Measurements from ENCODE around the gene SMARCA2.
A peak's percentile ranks its signal among the peaks of the same experiment; 100 is the strongest.

The SMARCA2 gene

GRCh38 chr9:2130941-2131340, 115.8 kb downstream of the SMARCA2 start:
- intact Hi-C loops (cut with DNase I; ENCODE audit: low total_unique reads): loop anchor here (5.0 to 10.0 kb wide), 4 partner anchors 54 to 711 kb away; partner anchors contain the start of gene PUM3
- no peaks in the 10 kb centered on the region for H3K9me3 ChIP-seq
- H3K27me3 ChIP-seq: no peaks in the 10 kb centered on the region
- H3K36me3 ChIP-seq: peaks cover 7 to 12% (median 8%) of the 10 kb centered on the region in 3 donors
- peak overlapping the region; percentile 85 to 87 for H3K27ac ChIP-seq
- H3K4me3 ChIP-seq: no peak overlapping the region
- H3K4me1 ChIP-seq: peaks cover 0 to 65% (median 46%) of the 10 kb centered on the region in 4 donors
- DNase-seq: no peak
- TF ChIP-seq CTCF (IDR thresholded peaks at IDR 0.05): no peak

GRCh38 chr9:2132484-2133082, 117.4 kb downstream of the SMARCA2 start:
- no peak for DNase-seq
- peak; percentile 73 to 79 for TF ChIP-seq CTCF (IDR thresholded peaks at IDR 0.05)
- H3K27me3 ChIP-seq: no peaks in the 10 kb centered on the region
- peaks cover 7 to 20% (median 8%) of the 10 kb centered on the region in 3 donors for H3K36me3 ChIP-seq
- intact Hi-C loops (cut with DNase I; ENCODE audit: low total_unique reads): loop anchor here (5.0 to 10.0 kb wide), 4 partner anchors 52 to 710 kb away; partner anchors contain the start of gene PUM3
- H3K27ac ChIP-seq: peak overlapping the region in 1 of 2 donors; percentile 9
- peaks cover 0 to 50% (median 30%) of the 10 kb centered on the region in 4 donors for H3K4me1 ChIP-seq
- no peak overlapping the region for H3K4me3 ChIP-seq
- H3K9me3 ChIP-seq: no peaks in the 10 kb centered on the region

GRCh38 chr9:2134391-2134790, 119.2 kb downstream of the SMARCA2 start:
- peaks cover 7 to 20% (median 8%) of the 10 kb centered on the region in 3 donors for H3K36me3 ChIP-seq

GRCh38 chr9:2138646-2139045, 123.5 kb downstream of the SMARCA2 start:
- Histone ChIP-seq H3K9me3 (no peaks in the 10 kb centered on the region), H3K4me3 (no peak overlapping the region), H3K27ac (no peak overlapping the region), H3K4me1 (peaks cover 0 to 23% (median 6%) of the 10 kb centered on the region in 4 donors), H3K36me3 (peaks cover 7 to 20% (median 8%) of the 10 kb centered on the region in 3 donors), H3K27me3 (no peaks in the 10 kb centered on the region)
- intact Hi-C loops (cut with DNase I; ENCODE audit: low total_unique reads): loop anchor here (10.0 kb wide), 3 partner anchors 46 to 586 kb away; no protein-coding TSS in a partner anchor
- no peak for TF ChIP-seq CTCF (IDR thresholded peaks at IDR 0.05)
- no peak for DNase-seq

More at GRCh38 chr9:2134391-2134790, 119.2 kb downstream of the SMARCA2 start:
- Histone ChIP-seq H3K9me3 (no peaks in the 10 kb centered on the region), H3K27me3 (no peaks in the 10 kb centered on the region), H3K27ac (no peak overlapping the region), H3K4me3 (no peak overlapping the region), H3K4me1 (peaks cover 0 to 45% (median 21%) of the 10 kb centered on the region in 4 donors)
- TF ChIP-seq CTCF (IDR thresholded peaks at IDR 0.05): no peak
- no peak for DNase-seq
- intact Hi-C loops (cut with DNase I; ENCODE audit: low total_unique reads): loop anchor here (5.0 to 10.0 kb wide), 4 partner anchors 50 to 708 kb away; partner anchors contain the start of gene PUM3

- no peak for DNase-seq
- intact Hi-C loops (cut with DNase I; ENCODE audit: low total_unique reads): no loop called here
- no peaks in the 10 kb centered on the region for H3K27me3 ChIP-seq
- H3K9me3 ChIP-seq: no peaks in the 10 kb centered on the region
- no peak overlapping the region for H3K4me3 ChIP-seq
- no peak for TF ChIP-seq CTCF (IDR thresholded peaks at IDR 0.05)
- H3K27ac ChIP-seq: no peak overlapping the region
- peaks cover under 1 to 10% (median under 1%) of the 10 kb centered on the region in 3 donors for H3K36me3 ChIP-seq
- H3K4me1 ChIP-seq: peaks cover 0 to 32% (median 7%) of the 10 kb centered on the region in 4 donors
Observed at GRCh38 chr9:2140600-2141223, 125.6 kb downstream of the SMARCA2 start.
